Heart right ventricle (tissue), 16 donors: ENCODE measurements around the gene TMX3. TPM values are rescaled to one million over a fixed set of nuclear protein-coding genes. Genes with fewer than 3 reads are reported as not detected.
A peak's percentile ranks its signal among the peaks of the same experiment; 100 is the strongest.

ENCODE experiments used
- ATAC-seq, 8 donors: fragments of 200-7000 bp; cut with Tn5 transposase; one replicate each; pipeline ENCODE4 v1.9.1; 2020; ENCODE audit warnings: mild to moderate bottlenecking in 8 of 8, moderate library complexity in 8 of 8, moderate number of reproducible peaks in 1 of 8
- DNase-seq, 2 donors: peaks; one replicate each; pipeline ENCODE4 v3.0.0-alpha.2; 2020
- H3K27ac ChIP-seq, 10 donors: fragments of 200-600 bp; sonication (generic) in 2 of 10; one replicate each; pipeline versions ENCODE4 v1.5.0 to v1.8.0; 2020 to 2022; ENCODE audit warnings: mild to moderate bottlenecking in 3 of 10
- H3K27me3 ChIP-seq, 7 donors: fragments of 200-600 bp; one replicate each; pipeline ENCODE4 v1.8.0; 2021 to 2022; ENCODE audit warnings: mild to moderate bottlenecking in 2 of 7
- H3K36me3 ChIP-seq, 9 donors: fragments of 200-600 bp; sonication (generic) in 1 of 9; one replicate each; pipeline versions ENCODE4 v1.5.0 to v1.8.0; 2020 to 2022; ENCODE audit warnings: mild to moderate bottlenecking in 2 of 9
- H3K4me1 ChIP-seq, 9 donors: fragments of 200-600 bp; sonication (generic) in 1 of 9; one replicate each; pipeline versions ENCODE4 v1.5.0 to v1.8.0; 2020 to 2022; ENCODE audit warnings: mild to moderate bottlenecking in 4 of 9
- H3K4me3 ChIP-seq, 10 donors: fragments of 200-600 bp; sonication (generic) in 2 of 10; one replicate each; pipeline versions ENCODE4 v1.5.0 to v1.8.0; 2020 to 2022; ENCODE audit warnings: mild to moderate bottlenecking in 7 of 10, moderate library complexity in 2 of 10
- H3K9me3 ChIP-seq, 11 donors: fragments of 200-600 bp in 10 of 11; sonication (generic) in 2 of 11; one replicate each; pipeline versions ENCODE4 v1.5.0 to v1.8.0; 2013 to 2022; ENCODE audit warnings: mild to moderate bottlenecking in 2 of 11, control low read depth in 1 of 11, moderate library complexity in 1 of 11
- WGBS, 2 donors: extraction: QIAGEN DNeasy Blood & Tissue Kit; methylation state at CpG; one replicate each; pipeline ENCODE4 v1.1.7; 2013; ENCODE audit warnings: inconsistent platforms in 1 of 2; 5-methylcytosine and 5-hydroxymethylcytosine counted together
- intact Hi-C, 10 donors: fragments of 100-400 bp; cut with DNase I; formaldehyde crosslinking; loops; one replicate each; pipeline versions ENCODE4 v1.11.1 to v1.14.2; 2022
- polyA plus RNA-seq, 2 donors: library from polyadenylated mRNA; stranded (reverse); fragments of 200-250 nt; gene quantifications; one replicate each; pipeline ENCODE4 v1.2.3, GENCODE V29; 2013
- total RNA-seq, 10 donors: library from RNA; stranded (reverse); fragmentation: NEBNext Ultra II Directional in 3 of 10; extraction: Animal tissue kit (Norgen Biotek cat#: 25700) in 3 of 10; gene quantifications; one replicate each; pipeline versions ENCODE4 v1.2.1 to v1.2.4, GENCODE V29; 2021 to 2023
- TF ChIP-seq, protein P1 (sequence below), 9 donors: fragments of 200-600 bp; sonication (generic) in 2 of 9; IDR thresholded peaks; one replicate each; pipeline versions ENCODE4 v1.5.0 to v1.8.0; 2021 to 2022; ENCODE audit warnings: antibody characterized with exemption in 9 of 9, mild to moderate bottlenecking in 5 of 9, moderate library complexity in 1 of 9
- donor health status: Arrhythmogenic right ventricular cardiomyopathy.
- donor health status: ischemic (EF 13 %, LVEDD 7.1; RV severe dilation, severe dysfunction).
- donor health status: healthy with polysubstance abuse.
- donor health status: DM: no; HTN: yes; CAD: no.
- donor health status: DM: no; HTN: no; CAD: no.
- donor health status: ischemic (EF 25% LVEDD 6.9; RV normal size, moderate dysfunction).
- donor health status: ischemic (EF 25% LVEDD 5.7; RV mildly dilated, moderate dysfunction).
- donor health status: healthy.
- donor health status: DM: yes; HTN: yes; CAD: no.
- donor health status: Ischemic cardiomyopathy.
- donor health status: ischemic (EF 35%, LVEDD 5.7; RV mildly dilated, moderate dysfunction).
- donor health status: nonischemic (EF 11% LVEDD 7.7; RV severe dilation, severe dysfunction).
- donor health status: DM: yes; HTN: yes; CAD: no.
- donor health status: PGD.
- donor health status: ischemic (EF 29% LVEDD 5.4; RV normal size, mild dysfunction).
- donor health status: nonischemic (EF 23%, LVEDD 6.1; RV moderate dilation, normal function).

Gene TMX3
- total and polyA plus RNA-seq, 12 donors: 13.3 to 38.8 (median 29.8) TPM

GRCh38 chr18:68714366-68714711 is 569 bp downstream of the TMX3 start:
- Histone ChIP-seq H3K27me3 (no peaks in the 10 kb centered on the region), H3K4me3 (peak overlapping the region; percentile 57 to 98 (median 91)), H3K27ac (peak overlapping the region in 9 of 10 donors; percentile 61 to 96 (median 88)), H3K4me1 (peaks cover 3 to 32% (median 23%) of the 10 kb centered on the region in 9 donors), H3K36me3 (peaks cover 0 to 59% (median 13%) of the 10 kb centered on the region in 9 donors), H3K9me3 (no peaks in the 10 kb centered on the region)
- no peak for DNase-seq
- intact Hi-C loops: no loop called here
- ATAC-seq: peak in 6 of 8 donors; percentile 1 to 25 (median 16)
- TF ChIP-seq, protein P1, sequence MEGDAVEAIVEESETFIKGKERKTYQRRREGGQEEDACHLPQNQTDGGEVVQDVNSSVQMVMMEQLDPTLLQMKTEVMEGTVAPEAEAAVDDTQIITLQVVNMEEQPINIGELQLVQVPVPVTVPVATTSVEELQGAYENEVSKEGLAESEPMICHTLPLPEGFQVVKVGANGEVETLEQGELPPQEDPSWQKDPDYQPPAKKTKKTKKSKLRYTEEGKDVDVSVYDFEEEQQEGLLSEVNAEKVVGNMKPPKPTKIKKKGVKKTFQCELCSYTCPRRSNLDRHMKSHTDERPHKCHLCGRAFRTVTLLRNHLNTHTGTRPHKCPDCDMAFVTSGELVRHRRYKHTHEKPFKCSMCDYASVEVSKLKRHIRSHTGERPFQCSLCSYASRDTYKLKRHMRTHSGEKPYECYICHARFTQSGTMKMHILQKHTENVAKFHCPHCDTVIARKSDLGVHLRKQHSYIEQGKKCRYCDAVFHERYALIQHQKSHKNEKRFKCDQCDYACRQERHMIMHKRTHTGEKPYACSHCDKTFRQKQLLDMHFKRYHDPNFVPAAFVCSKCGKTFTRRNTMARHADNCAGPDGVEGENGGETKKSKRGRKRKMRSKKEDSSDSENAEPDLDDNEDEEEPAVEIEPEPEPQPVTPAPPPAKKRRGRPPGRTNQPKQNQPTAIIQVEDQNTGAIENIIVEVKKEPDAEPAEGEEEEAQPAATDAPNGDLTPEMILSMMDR (IDR thresholded peaks at IDR 0.05): no peak
- 0% methylated on average over 14 of the region's 14 CpGs for WGBS, 2 donors

- intact Hi-C loops: no loop called here
- H3K36me3 ChIP-seq: peaks cover 0 to 60% (median 13%) of the 10 kb centered on the region in 9 donors
- no peak for DNase-seq
- WGBS, 2 donors: 41% methylated on average over 6 of the region's 6 CpGs
- no peaks in the 10 kb centered on the region for H3K9me3 ChIP-seq
- no peaks in the 10 kb centered on the region for H3K27me3 ChIP-seq
- no peak for ATAC-seq
- TF ChIP-seq, protein P1 (IDR thresholded peaks at IDR 0.05): no peak
- peaks cover 3 to 32% (median 23%) of the 10 kb centered on the region in 9 donors for H3K4me1 ChIP-seq
- peak overlapping the region in 5 of 10 donors; percentile 83 to 96 (median 89) for H3K27ac ChIP-seq
- H3K4me3 ChIP-seq: peak overlapping the region; percentile 57 to 98 (median 91)
These were observed 1.1 kb downstream of the TMX3 start for GRCh38 chr18:68713796-68714195.

- peaks cover 3 to 36% (median 23%) of the 10 kb centered on the region in 9 donors for H3K4me1 ChIP-seq
- no peak overlapping the region for H3K27ac ChIP-seq
- no peaks in the 10 kb centered on the region for H3K9me3 ChIP-seq
- no peak for DNase-seq
- TF ChIP-seq, protein P1 (IDR thresholded peaks at IDR 0.05): no peak
- peaks cover 0 to 64% (median 15%) of the 10 kb centered on the region in 9 donors for H3K36me3 ChIP-seq
- WGBS, 2 donors: 75 to 78% methylated on average over 4 of the region's 4 CpGs
- ATAC-seq: no peak
- H3K27me3 ChIP-seq: no peaks in the 10 kb centered on the region
- H3K4me3 ChIP-seq: peak overlapping the region in 3 of 10 donors; percentile 9 to 95 (median 87)
- intact Hi-C loops: no loop called here
These were observed 1.8 kb downstream of the TMX3 start for GRCh38 chr18:68713131-68713530.

DNA sequence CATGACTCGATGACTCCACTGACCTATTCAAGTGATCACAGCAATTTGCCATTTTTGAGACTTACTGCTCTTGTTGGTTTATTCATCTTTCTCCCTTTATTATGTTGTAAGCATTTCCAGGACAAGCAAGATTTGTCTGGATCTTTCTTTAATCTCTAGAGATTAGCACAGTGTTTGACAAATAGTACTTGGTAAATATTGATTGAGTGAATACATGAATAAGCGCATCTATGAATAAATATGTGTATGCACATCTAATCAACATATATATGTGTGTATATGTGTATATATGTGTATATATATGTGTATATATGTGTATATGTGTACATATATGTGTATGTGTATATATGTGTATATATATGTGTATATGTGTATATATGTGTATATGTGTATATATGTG is 7.3 kb downstream of the TMX3 start:
- TF ChIP-seq, protein P1 (IDR thresholded peaks at IDR 0.05): no peak
- peaks cover 0 to 41% (median 5%) of the 10 kb centered on the region in 9 donors for H3K4me1 ChIP-seq
- no peaks in the 10 kb centered on the region for H3K27me3 ChIP-seq
- peaks cover 0 to 100% (median 21%) of the 10 kb centered on the region in 9 donors for H3K36me3 ChIP-seq
- intact Hi-C loops: no loop called here
- no peak for ATAC-seq
- no peaks in the 10 kb centered on the region for H3K9me3 ChIP-seq
- no peak for DNase-seq
- no peak overlapping the region for H3K4me3 ChIP-seq
- WGBS, 2 donors: 94 to 97% methylated on average over 2 of the region's 2 CpGs
- no peak overlapping the region for H3K27ac ChIP-seq
